ENCODE data around the gene CLEC20A. TPM values are rescaled to one million over a fixed set of nuclear protein-coding genes. Genes with fewer than 3 reads are reported as not detected.

The CLEC20A gene
- total RNA-seq, 1 donor from 2014 or later: not detected

DNA sequence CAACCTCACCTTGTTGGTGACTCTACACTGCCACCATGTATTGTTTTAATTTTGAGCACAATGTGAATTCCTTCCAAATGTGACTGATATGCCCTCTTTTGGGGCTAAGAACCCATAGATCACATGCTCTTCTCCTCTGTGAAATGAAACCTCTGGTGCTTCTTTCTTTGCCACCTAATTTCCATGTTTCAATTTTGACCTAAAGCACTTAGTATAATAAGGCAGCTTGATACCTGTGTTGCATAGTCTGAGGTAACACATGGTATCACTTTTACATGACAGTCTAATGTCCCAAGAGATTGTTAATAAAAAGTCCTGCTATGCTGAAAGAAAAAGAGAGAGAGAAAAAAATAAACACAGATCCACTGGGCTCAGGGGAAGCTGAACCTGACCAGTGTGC lies 24.2 kb downstream of the CLEC20A start:
- DNase-seq: no peak

DNA sequence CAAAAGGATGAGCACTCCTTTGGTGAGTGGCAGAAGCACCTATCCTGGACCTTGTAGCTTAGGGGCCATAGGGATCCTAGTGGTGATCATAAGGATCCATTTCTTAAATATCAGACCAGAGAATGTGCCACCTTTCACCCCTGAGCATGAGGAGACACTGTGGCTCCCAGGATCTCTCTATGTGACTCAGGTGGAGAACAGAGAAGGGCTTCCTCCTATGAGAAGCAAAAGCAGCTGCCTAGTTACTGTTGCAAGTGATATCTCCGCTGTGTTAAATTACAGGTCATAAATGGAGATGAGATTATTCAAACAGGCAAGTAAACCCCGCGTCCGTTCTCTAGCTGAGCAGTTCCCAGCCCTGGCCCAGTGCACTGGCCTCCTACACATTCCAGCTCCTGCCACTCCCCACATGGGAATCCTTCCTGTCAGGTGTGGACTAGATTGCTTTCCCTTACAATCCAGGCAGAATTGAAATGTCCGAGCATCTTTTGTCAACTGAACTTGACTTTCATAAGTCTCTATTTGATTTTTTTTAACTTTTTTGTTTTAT lies 26.3 kb downstream of the CLEC20A start:
- no peak for DNase-seq

DNA sequence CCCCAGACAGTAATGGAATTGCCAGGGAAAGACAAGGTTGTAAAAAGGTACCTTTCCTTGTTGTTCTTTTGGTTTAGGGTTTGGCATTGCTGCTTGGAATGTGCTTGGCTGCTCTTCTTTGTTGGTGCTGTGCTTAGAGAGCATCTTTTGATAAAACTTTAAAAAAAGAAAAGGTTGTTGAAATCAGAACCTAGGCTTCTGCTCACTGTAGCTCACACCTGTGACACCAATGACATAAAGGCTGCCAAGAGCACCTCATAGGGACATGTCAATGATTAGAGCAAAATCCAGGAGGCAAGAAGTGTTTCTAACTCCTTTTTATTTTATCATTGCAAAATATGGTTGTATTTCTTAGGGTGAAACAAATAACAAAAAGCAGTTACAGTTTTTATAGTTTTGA lies 28.9 kb downstream of the CLEC20A start:
- DNase-seq: no peak

DNA sequence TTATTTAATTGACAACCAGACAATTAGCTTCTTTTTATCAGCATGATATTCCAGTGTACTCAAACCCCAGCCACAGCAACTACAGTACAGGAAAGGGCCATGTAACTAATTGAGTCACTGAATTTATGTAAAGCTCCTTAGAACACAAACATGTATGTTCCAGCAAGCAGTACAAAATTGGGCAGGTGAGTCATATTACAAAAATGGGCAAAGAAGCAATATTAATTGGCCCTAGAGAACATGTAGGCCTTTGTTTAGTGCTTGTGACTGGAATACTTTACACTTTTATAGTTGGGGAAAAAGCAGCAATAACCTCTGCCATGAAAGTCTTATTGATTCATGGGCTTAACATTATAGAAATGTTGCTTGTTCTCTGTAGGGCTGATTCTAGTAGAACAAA lies 31.8 kb downstream of the CLEC20A start:
- DNase-seq: no peak

DNA sequence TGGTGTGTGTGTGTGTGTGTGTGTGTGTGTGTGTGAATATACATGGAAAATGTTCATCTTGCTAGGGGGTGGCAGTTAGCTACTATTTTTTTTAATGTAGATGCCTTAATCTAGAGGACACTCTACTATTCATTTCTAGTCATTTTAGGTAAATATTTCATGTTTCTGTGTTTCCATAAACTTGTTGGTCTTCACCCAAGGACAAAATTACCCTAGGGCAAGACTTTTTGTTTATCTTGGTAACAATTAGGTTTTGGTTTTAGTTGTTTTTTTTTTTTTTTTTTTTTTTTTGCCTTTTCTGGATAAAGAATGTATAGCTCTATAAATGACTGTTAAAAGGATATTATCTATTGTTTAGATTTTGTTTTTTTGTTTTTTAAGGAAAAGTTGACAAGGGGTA lies 32.2 kb downstream of the CLEC20A start:
- DNase-seq: no peak

DNA sequence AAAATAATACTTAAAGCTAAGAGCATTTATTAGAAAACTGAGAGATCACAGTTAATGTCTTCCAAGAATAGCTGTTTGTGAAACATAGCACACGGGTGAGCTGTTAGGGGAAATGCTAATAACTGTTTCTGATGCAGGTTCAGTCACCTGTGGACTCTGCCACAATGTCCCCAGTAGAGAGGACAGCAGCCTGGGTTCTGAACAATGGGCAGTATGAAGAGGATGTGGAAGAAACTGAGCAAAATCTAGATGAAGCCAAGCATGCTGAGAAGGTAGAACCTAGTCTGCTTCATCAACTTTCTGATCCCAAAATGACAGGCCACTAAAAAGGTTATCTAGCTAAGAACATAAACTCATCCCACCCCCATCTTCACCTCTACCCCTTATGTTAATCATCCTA lies 32.6 kb downstream of the CLEC20A start:
- no peak for DNase-seq

DNA sequence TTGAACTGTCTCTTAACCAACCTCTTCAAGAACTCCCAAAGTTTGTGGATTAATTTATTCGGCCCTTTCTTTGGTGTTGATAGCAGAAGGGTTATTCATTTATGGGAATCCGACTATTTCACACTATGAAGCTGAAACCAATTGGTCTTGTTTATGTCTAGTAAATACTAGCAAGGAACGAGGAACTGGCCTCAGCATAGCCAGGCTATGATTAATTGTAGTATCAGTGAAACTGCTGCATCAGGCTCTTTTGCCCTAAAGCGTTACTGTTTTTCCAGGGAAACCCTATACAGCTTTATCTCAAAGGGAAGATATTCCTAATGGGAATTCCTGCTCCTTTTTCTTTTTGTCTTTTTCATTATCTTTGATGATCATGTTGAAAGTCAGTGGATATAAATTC lies 35.1 kb downstream of the CLEC20A start:
- DNase-seq: no peak

DNA sequence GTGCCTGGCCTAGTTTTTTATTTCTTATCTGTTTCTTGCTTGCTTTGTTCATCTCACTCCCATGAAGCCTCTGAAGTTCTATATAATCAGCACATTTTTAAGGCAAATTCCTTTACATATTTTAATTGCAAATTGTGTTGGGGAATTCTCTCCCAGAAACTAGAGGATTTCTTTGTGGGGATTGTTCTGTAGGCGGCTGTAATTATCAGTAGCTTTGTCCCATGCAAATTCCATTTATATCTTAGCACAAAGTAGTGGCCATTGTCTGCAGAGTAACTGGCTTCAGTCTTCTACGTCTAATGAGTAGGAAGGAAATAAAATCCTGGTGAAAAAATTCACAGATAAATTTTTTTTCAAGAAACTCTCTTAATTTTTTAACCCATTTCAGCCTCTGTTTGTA lies 35.7 kb downstream of the CLEC20A start:
- DNase-seq: no peak

DNA sequence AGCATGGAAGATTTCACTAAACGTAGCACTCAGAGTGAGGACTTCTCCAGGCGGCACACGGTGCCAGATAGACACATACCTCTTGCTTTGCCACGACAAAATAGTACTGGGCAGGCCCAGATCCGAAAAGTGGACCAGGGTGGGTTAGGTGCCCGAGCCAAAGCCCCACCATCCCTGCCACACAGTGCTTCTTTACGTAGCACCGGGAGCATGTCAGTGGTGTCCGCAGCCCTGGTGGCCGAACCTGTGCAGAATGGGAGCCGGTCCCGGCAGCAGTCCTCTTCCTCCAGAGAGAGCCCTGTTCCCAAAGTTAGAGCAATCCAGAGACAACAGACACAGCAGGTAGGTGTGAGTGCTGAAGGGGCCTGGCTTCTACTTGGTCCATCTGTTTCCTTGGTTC lies 38.6 kb downstream of the CLEC20A start:
- no peak for DNase-seq

DNA sequence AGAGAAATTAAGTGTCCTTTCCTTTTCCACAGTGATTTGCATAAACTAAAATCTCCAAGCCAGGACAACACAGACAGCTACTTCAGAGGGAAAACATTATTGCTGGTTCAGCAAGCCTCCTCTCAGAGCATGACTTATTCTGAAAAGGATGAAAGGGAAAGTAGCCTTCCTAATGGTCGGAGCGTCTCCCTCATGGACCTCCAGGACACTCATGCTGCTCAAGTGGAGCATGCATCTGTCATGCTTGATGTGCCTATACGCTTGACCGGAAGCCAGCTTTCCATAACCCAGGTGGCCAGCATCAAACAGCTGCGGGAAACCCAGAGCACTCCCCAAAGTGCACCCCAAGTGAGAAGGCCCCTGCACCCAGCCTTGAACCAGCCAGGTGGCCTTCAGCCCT lies 39.1 kb downstream of the CLEC20A start:
- DNase-seq: no peak

DNA sequence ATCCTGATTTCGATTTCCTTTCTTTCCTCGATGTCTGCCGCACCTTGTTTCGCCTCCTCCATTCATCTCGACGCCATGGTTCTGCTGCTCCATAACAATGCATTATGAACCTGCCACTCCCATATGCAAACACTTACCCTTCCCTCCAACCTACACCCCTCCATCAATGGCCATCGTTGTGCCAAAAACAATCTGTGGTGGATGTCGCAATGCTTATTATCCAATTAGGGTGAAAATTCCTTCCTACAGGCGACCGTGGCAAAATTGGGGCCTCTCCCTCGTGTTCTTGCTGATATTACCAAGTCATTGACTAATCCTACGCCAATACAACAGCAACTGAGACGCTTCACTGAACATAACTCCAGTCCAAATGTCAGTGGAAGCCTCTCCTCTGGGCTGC lies 40.3 kb downstream of the CLEC20A start:
- no peak for DNase-seq

DNA sequence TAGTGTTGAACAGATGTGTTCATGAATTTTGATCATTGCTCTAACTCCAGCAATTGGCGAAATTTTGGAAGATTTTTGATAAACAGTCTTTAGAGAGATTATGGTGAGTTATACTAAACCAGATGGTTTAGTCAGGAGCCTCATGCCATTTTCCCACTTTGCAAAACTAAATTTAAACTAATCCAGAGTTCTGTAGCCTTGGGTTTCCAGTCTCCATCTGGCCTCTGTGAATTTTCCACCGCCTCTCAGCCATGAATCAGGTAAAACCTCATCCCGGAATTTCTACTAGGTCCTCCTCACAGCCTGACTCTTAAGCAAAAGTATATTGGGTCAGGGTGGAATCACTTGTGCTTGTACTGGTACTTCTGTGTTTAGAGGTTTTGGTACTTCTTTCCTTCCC lies 44.8 kb downstream of the CLEC20A start:
- no peak for DNase-seq

DNA sequence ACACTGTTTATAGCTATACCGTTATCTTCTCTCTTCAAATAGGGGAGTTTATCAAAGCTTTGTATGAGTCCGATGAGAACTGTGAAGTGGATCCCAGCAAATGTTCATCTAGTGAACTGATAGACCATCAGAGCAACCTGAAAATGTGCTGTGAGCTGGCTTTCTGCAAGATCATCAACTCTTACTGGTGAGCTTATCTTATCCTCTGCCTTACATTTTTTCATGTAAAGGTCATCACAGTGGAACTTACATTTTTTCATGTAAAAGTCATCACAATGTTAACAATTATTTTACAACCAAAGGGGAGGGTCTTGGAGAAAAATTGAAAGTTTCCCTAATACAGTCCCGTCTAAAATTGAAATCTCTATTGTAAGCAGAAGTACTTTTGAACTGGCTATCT lies 45.2 kb downstream of the CLEC20A start:
- DNase-seq: no peak

DNA sequence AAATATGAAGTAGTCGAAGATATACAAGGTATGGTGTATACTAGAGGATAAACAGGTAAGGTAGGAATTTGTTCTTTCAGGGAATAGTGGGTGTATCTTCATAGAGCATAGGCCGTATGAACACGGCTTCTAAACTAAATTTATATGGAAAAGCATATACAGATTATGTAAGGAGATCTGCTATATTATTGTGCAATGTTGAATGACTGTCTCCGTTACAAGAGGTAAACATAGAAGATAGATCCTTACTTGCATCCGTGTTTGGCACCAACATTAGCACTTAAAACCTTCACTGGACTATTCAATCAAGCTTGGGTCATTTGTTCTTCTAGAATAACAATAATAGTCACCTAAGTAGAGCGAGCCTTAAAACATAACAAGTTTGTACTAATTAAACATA lies 45.9 kb downstream of the CLEC20A start:
- DNase-seq: no peak

DNA sequence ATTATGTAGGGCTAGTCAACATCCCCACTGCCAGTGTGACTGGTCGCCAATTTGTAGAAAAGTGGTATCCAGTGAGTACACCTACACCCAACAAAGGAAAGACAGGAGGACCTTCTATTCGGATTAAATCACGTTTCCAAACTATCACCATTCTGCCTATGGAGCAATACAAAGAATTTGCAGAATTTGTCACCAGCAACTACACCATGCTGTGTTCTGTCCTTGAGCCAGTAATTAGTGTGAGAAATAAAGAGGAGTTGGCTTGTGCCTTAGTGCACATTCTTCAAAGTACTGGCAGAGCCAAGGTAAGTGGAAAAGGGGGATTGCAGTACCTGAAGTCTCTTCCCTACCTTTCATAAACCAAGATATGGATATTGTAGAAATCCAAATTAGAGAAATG lies 53.8 kb downstream of the CLEC20A start:
- no peak for DNase-seq

DNA sequence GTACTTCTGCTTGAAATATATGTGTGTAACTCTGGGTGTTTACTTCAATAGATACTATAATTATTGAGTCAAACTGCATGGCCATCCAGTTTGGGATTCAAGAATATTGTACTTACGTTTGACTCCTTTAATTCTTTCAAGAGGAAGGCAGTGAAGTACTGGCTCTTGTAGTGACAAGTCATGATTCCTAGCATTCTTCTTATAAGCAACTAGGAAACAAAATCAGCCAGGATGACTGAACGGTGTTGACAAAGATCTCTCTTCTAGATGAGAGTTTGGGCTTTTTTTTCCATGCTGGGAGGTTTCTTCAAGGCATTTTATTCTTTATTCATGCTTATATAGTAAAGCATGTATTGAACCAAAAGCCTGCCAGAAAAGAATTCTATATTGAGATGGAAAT lies 58.3 kb downstream of the CLEC20A start:
- no peak for DNase-seq

DNA sequence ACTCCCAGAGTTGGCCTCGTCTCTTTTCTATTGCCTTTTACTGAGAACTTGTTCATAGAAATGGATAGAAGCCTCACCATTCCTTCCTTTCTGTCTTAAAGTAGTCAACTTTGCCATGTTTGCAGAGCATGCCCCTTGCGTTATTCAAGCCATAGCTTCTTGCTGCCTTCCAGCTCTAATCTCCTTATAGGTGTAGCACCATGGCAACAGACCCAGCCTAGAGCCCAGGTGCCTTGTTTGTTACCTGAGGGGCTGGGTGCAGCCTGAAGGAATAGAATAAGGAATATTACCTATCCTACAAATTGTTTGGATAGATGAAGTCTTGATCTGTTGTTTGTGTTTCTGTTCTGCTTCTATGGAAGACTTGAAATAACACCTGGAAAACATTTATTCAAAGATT lies 59.9 kb downstream of the CLEC20A start:
- DNase-seq: no peak

DNA sequence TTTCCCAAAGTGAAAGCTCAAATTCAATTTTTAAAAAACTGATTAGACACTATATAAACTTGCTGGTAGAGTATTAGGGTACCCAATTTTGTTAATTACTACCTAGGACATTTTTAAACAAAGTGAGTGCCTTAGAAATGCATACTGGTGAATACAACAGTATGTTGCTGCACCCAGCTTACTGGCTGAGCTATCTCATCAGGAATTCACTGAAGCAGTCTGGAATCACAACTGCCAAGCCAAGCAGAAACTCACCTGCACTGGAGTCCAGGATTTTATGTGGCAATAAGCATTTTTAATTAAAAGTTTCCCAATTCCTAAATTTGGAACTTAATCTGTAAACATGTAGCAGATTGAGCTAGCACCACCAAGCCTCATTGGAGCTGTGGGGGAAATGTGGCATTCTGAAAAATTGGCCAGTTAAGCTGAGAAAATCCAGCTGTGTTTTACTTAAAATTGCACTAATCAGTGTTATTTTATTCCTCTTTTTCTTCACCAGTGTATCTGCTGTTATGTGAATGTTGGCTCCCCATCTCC lies 61.8 kb downstream of the CLEC20A start:
- no peak for DNase-seq

DNA sequence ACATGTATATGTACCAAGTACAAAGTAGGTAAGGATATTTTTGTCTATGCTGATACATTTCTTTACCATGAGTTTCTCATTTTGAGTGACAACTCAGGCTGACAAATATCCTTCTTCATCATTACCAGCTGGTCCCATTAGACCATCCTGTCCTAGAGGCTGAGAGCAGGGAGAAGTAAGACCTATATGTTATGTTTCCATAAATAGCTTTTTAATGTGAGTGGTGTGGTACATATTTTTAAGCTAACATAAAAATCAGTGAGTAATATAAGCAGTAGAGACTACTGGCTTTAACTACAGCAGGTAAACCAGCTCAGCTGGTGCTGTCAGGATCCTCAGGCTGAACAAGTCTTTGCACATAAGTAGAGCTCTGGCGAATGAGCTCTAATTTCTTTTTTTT lies 62.4 kb downstream of the CLEC20A start:
- DNase-seq: no peak

Small RNA genes lying within 50 kb of the gene (small RNA-seq; reads per million reads assigned to genes)
- gene RF00017: not detected

Other genes starting within 250 kb of the CLEC20A start
- not detected for gene TEX35, start 16.1 kb upstream of the CLEC20A start, total RNA-seq
- 91.1 TPM for gene RALGPS2, start 228.3 kb upstream of the CLEC20A start, total RNA-seq